Testis (tissue), 3 donors: ENCODE data around the gene CMTM6. TPM values are rescaled to one million over a fixed set of nuclear protein-coding genes. Genes with fewer than 3 reads are reported as not detected.
"Not testable (repeated sequence)": the region's sequence is repeated elsewhere in the genome, so short reads cannot be mapped to it uniquely, and the experiment has no call there.

ENCODE experiments used
- DNase-seq: peaks from one replicate; pipeline ENCODE4 v3.0.0-alpha.2; 2019
- H3K27ac ChIP-seq, 2 donors: fragments of 200-600 bp; sonication (generic); one replicate each; pipeline ENCODE4 v1.5.1; 2019
- H3K27me3 ChIP-seq: fragments of 200-600 bp; sonication (generic); one replicate; pipeline ENCODE4 v1.5.1; 2019
- H3K36me3 ChIP-seq: fragments of 200-600 bp; sonication (generic); one replicate; pipeline ENCODE4 v1.5.1; 2017; ENCODE audit warnings: low read depth; ENCODE audit errors: missing control alignments
- H3K4me1 ChIP-seq: fragments of 200-600 bp; sonication (generic); one replicate; pipeline ENCODE4 v1.5.1; 2019
- H3K4me3 ChIP-seq, 2 donors: fragments of 200-600 bp; sonication (generic); one replicate each; pipeline ENCODE4 v1.5.1; 2017 to 2019
- H3K9me3 ChIP-seq: fragments of 200-600 bp; sonication (generic); one replicate; pipeline ENCODE4 v1.5.1; 2017
- POLR2A ChIP-seq: fragments of 450-650 bp; IDR thresholded peaks from one replicate; pipeline ENCODE4 v1.6.1; 2017; ENCODE audit warnings: antibody characterized with exemption, mild to moderate bottlenecking, moderate library complexity
- WGBS, 2 donors: methylation state at CpG; one replicate each; pipeline ENCODE4 v1.1.5; 2018; 5-methylcytosine and 5-hydroxymethylcytosine counted together
- intact Hi-C: fragments of 100-400 bp; cut with DNase I; formaldehyde crosslinking; loops from one replicate; pipeline ENCODE4 v1.15.1; 2023; ENCODE audit warnings: low total_unique reads
- polyA plus RNA-seq: library from polyadenylated mRNA; stranded (reverse); fragments of 350-450 nt; fragmentation: Illumina TruSeq; extraction: RNeasy Lipid Tissue Mini Kit (QIAGEN cat#74804); gene quantifications from one replicate; pipeline ENCODE4 v1.2.3, GENCODE V29; 2014; ENCODE audit warnings: low read depth, low replicate concordance; ENCODE audit not compliant: insufficient read depth
- total RNA-seq, 2 donors: library from RNA; depleted of rRNA; stranded (reverse); fragments of >200 nt; gene quantifications; one replicate each; pipeline ENCODE4 v1.2.3, GENCODE V29; 2016
- TF ChIP-seq, protein P1 (sequence below), 3 experiments: fragments of 450-650 bp in 2 of 3; fragments of 200-600 bp in 1 of 3; sonication (generic) in 1 of 3; IDR thresholded peaks; one replicate each; pipeline ENCODE4 v1.5.1; 2016 to 2019; ENCODE audit warnings: antibody characterized with exemption in 3 of 3, mild to moderate bottlenecking in 2 of 3, moderate library complexity in 1 of 3

Gene CMTM6
- total and polyA plus RNA-seq, 3 donors from 2014 or later: 66.2 to 199 (median 154) TPM

DNA sequence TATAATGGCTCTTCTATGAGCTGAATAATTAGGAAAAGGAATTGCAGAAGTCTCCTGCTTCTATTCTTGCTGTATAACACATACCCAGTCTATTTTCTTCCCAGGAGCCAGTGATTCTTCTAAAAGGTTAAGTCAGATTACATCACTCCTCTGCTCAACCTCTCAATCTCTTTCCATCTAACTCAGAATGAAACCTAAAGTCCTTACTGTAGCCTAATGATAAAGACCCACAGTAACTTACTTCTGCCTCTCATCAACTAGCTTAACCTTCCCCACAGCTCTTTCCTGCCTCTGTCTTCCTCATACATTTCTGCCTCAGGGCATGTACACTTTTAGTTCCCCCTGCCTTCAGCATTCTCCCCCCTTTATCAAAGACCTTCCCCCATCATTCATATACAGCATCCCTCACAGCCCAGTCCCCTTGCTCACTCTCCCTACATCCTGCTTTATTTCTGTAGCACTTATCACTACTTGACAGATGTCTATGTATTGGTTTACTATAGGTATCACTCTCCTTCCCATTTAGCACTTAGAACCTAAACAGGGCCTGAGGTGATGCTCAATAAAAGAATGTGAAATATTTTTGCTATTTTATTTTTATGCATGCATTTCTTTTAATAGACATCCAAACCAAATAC lies 28.5 kb upstream of the CMTM6 start:
- Histone ChIP-seq H3K27me3 (no peaks in the 10 kb centered on the region), H3K9me3 (no peaks in the 10 kb centered on the region), H3K4me3 (no peak overlapping the region), H3K36me3 (no peaks in the 10 kb centered on the region), H3K4me1 (no peaks in the 10 kb centered on the region), H3K27ac (no peak overlapping the region)
- no peak for DNase-seq
- TF ChIP-seq POLR2A: no peak
- TF ChIP-seq, protein P1, sequence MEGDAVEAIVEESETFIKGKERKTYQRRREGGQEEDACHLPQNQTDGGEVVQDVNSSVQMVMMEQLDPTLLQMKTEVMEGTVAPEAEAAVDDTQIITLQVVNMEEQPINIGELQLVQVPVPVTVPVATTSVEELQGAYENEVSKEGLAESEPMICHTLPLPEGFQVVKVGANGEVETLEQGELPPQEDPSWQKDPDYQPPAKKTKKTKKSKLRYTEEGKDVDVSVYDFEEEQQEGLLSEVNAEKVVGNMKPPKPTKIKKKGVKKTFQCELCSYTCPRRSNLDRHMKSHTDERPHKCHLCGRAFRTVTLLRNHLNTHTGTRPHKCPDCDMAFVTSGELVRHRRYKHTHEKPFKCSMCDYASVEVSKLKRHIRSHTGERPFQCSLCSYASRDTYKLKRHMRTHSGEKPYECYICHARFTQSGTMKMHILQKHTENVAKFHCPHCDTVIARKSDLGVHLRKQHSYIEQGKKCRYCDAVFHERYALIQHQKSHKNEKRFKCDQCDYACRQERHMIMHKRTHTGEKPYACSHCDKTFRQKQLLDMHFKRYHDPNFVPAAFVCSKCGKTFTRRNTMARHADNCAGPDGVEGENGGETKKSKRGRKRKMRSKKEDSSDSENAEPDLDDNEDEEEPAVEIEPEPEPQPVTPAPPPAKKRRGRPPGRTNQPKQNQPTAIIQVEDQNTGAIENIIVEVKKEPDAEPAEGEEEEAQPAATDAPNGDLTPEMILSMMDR (IDR thresholded peaks at IDR 0.05): no peak
- intact Hi-C loops: no loop called here

DNA sequence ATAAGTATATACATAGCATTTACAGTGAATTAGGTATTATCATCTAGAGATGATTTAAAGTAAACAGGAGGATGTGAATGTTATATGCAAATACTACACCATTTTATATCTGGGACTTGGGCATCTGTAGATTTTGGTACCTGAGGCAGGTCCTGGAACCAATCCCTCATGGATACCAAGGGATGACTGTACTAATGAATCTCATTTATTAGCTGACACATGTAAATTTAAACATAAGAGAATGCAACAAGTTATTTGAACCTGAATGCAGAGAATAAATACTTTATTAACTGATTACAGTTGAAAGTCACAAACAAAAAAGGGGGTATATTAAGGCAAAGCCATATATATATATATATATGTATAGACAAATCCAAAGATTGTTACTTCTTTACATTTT lies 23.1 kb upstream of the CMTM6 start:
- Histone ChIP-seq H3K4me3 (no peak overlapping the region), H3K27ac (no peak overlapping the region), H3K9me3 (no peaks in the 10 kb centered on the region), H3K36me3 (no peaks in the 10 kb centered on the region), H3K27me3 (no peaks in the 10 kb centered on the region), H3K4me1 (no peaks in the 10 kb centered on the region)
- no peak for DNase-seq
- no peak for TF ChIP-seq POLR2A
- TF ChIP-seq, protein P1 (IDR thresholded peaks at IDR 0.05): no peak
- intact Hi-C loops: no loop called here

DNA sequence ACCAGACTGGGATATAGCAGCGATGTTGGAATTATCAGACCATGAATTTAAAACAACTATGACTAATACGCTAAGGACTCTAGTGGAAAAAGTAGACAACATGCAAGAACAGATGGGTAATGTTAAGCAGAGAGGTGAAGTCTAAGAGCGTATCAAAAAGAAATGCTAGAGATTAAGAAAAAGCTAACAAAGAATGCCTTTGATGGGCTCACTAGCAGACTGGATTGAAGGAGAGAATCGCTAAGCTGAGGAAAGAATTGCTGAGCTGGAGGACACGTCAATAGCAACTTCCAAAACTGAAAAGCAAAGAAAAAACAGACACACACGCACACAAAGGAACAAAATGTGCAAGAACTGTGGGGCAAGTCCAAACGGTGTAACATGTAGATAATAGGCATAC lies 20.0 kb upstream of the CMTM6 start:
- 60 to 64% methylated on average over 7 of the region's 7 CpGs for WGBS, 2 donors
- TF ChIP-seq, protein P1 (IDR thresholded peaks at IDR 0.05): no peak
- TF ChIP-seq POLR2A: no peak

DNA sequence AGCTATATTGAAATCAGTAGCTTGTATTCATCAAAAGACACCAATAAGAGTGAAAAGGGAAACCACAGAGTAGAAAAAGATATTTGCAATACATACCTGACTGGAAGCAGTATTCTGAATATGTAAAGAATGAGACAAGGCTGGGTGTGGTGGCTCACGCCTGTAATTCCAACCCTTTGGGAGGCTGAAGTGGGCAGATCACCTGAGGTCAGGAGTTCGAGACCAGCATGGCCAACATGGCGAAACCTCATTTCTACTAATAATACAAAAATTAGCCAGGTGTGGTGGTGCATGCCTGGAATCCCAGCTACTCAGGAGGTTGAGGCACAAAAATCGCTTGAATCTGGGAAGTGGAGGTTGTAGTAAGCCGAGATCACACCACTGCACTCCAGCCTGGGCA lies 16.3 kb upstream of the CMTM6 start:
- H3K27ac ChIP-seq, H3K4me1 ChIP-seq, H3K4me3 ChIP-seq, intact Hi-C loops, H3K9me3 ChIP-seq, H3K27me3 ChIP-seq, H3K36me3 ChIP-seq, DNase-seq: not testable (repeated sequence)
- WGBS, 2 donors: 96% methylated on average over 5 of the region's 5 CpGs

More for the DNA sequence above, 20.0 kb upstream of the CMTM6 start:
- H3K4me1 ChIP-seq: no peaks in the 10 kb centered on the region
- intact Hi-C loops: no loop called here
- H3K36me3 ChIP-seq: no peaks in the 10 kb centered on the region
- no peak overlapping the region for H3K4me3 ChIP-seq
- H3K27ac ChIP-seq: no peak overlapping the region
- no peaks in the 10 kb centered on the region for H3K9me3 ChIP-seq
- DNase-seq: no peak
- H3K27me3 ChIP-seq: no peaks in the 10 kb centered on the region

DNA sequence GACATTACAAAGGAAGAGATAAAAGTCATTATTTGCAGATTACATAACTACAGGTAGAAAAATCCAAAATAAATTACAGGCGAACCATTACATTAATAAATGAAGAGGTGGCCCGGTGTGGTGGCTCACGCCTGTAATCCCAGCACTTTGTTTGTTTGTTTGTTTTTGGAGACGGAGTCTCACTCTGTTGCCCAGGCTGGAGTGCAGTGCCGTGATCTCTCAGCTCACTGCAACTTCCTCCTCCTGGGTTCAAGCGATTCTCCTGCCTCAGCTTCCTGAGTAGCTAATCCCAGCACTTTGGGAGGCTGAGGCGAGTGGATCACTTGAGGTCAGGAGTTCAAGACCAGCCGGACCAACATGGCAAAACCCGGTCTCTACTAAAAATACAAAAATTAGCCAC lies 14.1 kb upstream of the CMTM6 start:
- DNase-seq, H3K36me3 ChIP-seq, H3K9me3 ChIP-seq, intact Hi-C loops, H3K4me3 ChIP-seq, H3K27ac ChIP-seq, H3K27me3 ChIP-seq, H3K4me1 ChIP-seq: not testable (repeated sequence)
- 72 to 85% methylated on average over 9 of the region's 9 CpGs for WGBS, 2 donors

DNA sequence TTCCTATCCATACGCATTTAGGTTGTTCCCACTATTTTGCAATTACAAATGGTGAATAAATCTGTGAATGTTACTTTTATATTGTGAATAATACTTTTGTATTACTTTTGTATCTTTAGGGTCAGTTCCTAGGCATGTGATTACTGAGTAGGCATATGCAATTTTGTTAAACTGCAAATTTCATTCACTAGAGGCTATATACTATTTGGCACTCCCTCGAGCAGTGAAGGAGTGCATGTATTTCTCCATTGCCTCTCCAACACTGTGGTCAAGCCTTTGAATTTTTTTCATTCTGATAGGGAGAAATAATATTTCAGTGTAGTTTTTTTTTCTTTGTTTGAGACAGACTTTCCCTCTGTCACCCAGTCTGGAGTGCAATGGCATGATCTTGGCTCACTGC lies 8.4 kb upstream of the CMTM6 start:
- Histone ChIP-seq H3K4me3 (no peak overlapping the region), H3K4me1 (peaks cover 2% of the 10 kb centered on the region), H3K27me3 (no peaks in the 10 kb centered on the region), H3K9me3 (no peaks in the 10 kb centered on the region), H3K36me3 (no peaks in the 10 kb centered on the region), H3K27ac (no peak overlapping the region)
- WGBS, 2 donors: 64 to 65% methylated on average over 2 of the region's 2 CpGs
- TF ChIP-seq, protein P1 (IDR thresholded peaks at IDR 0.05): no peak
- no peak for DNase-seq
- intact Hi-C loops: no loop called here
